Memory B cell (primary cell): ENCODE measurements around the gene RREB1.

Source experiments
- ATAC-seq: fragments of 150-1000 bp; cut with Tn5 transposase; 2 replicates; pipeline ENCODE4 v1.10.0; 2021; ENCODE audit warnings: low read depth, mild to moderate bottlenecking, moderate library complexity
- DNase-seq, 2 donors: peaks; one replicate each; pipeline ENCODE4 v3.0.0; 2022; ENCODE audit warnings: low spot score in 2 of 2
- H3K27ac Mint-ChIP-seq: one replicate; pipeline ENCODE4 v1.8.0; 2022; ENCODE audit warnings: mild to moderate bottlenecking, moderate library complexity, mixed read lengths
- H3K27me3 Mint-ChIP-seq: one replicate; pipeline ENCODE4 v1.8.0; 2022; ENCODE audit warnings: mixed read lengths
- H3K36me3 Mint-ChIP-seq: one replicate; pipeline ENCODE4 v1.8.0; 2022; ENCODE audit warnings: mild to moderate bottlenecking, mixed read lengths
- H3K4me1 Mint-ChIP-seq: one replicate; pipeline ENCODE4 v1.8.0; 2022; ENCODE audit warnings: mixed read lengths
- H3K4me3 Mint-ChIP-seq: one replicate; pipeline ENCODE4 v1.8.0; 2022; ENCODE audit warnings: mild to moderate bottlenecking, moderate library complexity, mixed read lengths
- H3K9me3 Mint-ChIP-seq: one replicate; pipeline ENCODE4 v1.8.0; 2022; ENCODE audit warnings: mixed read lengths

RREB1 gene

DNA sequence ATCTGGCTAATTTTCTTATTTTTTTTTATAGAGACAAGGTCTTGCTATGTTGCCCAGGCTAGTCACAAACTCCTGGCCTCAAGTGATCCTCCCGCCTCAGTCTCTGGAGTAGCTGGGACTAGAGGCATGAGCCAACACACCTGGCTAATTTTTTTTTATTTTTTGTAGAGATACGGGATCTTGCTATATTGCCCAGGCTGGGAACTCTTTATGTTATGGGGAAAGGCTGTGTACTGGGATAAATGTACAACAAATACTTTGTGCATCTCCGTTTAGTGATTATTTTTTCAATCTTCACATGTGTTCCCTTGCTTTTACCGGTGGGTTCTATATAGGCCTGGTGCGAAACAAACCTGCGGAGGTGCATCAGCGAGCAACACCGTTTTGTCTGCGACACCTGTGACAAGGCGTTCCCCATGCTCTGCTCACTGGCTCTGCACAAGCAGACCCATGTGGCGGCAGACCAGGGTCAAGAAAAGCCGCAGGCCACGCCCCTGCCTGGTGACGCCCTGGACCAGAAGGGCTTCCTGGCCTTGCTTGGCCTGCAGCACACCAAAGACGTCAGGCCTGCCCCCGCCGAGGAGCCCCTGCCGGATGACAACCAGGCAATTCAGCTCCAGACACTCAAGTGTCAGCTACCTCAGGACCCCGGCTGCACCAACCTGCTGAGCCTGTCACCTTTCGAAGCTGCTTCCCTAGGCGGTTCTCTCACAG is 121.1 kb downstream of the RREB1 start:
- DNase-seq (no peak), ATAC-seq (no peak)
- H3K36me3 Mint-ChIP-seq = peaks cover 44% of the 10 kb centered on the region
- no peak overlapping the region for H3K4me3 Mint-ChIP-seq
- H3K4me1 Mint-ChIP-seq = peaks cover 8% of the 10 kb centered on the region
- H3K9me3 Mint-ChIP-seq = no peaks in the 10 kb centered on the region
- H3K27me3 Mint-ChIP-seq = no peaks in the 10 kb centered on the region
- peak overlapping the region; percentile 45 for H3K27ac Mint-ChIP-seq

- Mint-ChIP-seq H3K27ac (peak overlapping the region; percentile 45), H3K9me3 (no peaks in the 10 kb centered on the region), H3K4me1 (peaks cover 11% of the 10 kb centered on the region), H3K4me3 (no peak overlapping the region), H3K27me3 (no peaks in the 10 kb centered on the region), H3K36me3 (peaks cover 42% of the 10 kb centered on the region)
- ATAC-seq (no peak), DNase-seq (no peak)
Measured at GRCh38 chr6:7229376-7230326, 121.9 kb downstream of the RREB1 start.

DNA sequence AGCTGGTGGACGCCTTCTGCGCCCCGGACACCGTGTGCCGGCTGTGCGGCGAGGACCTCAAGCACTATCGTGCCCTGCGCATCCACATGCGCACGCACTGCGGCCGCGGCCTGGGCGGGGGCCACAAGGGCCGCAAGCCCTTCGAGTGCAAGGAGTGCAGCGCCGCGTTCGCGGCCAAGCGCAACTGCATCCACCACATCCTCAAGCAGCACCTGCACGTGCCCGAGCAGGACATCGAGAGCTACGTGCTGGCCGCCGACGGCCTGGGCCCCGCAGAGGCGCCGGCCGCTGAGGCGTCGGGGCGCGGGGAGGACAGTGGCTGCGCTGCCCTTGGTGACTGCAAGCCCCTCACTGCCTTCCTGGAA is 122.5 kb downstream of the RREB1 start:
- H3K27ac Mint-ChIP-seq = no peak overlapping the region
- H3K9me3 Mint-ChIP-seq = no peaks in the 10 kb centered on the region
- no peaks in the 10 kb centered on the region for H3K27me3 Mint-ChIP-seq
- peaks cover 40% of the 10 kb centered on the region for H3K36me3 Mint-ChIP-seq
- H3K4me1 Mint-ChIP-seq = peaks cover 14% of the 10 kb centered on the region
- DNase-seq (no peak), ATAC-seq (no peak)
- no peak overlapping the region for H3K4me3 Mint-ChIP-seq

DNA sequence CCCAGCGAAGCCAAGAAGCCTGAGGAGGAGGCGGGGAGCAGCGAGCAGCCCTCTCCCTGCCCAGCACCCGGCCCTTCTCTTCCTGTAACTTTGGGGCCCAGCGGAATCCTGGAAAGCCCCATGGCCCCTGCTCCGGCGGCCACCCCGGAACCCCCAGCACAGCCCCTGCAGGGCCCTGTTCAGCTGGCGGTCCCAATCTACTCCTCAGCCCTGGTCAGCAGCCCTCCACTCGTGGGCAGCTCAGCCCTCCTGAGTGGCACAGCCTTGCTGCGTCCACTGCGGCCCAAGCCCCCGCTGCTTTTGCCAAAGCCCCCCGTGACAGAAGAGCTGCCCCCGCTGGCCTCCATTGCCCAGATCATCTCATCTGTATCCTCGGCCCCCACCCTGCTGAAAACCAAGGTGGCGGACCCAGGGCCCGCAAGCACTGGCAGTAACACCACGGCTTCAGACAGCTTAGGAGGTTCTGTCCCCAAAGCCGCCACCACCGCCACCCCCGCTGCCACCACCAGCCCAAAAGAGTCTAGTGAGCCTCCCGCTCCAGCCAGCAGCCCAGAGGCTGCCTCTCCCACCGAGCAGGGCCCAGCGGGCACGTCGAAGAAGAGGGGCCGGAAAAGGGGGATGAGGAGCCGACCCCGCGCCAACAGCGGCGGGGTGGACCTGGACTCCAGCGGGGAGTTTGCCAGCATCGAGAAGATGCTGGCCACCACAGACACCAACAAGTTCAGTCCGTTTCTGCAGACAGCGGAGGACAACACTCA is 123.4 kb downstream of the RREB1 start:
- peaks cover 23% of the 10 kb centered on the region for H3K4me1 Mint-ChIP-seq
- H3K27me3 Mint-ChIP-seq = no peaks in the 10 kb centered on the region
- H3K27ac Mint-ChIP-seq = no peak overlapping the region
- no peaks in the 10 kb centered on the region for H3K9me3 Mint-ChIP-seq
- H3K36me3 Mint-ChIP-seq = peaks cover 35% of the 10 kb centered on the region
- H3K4me3 Mint-ChIP-seq = no peak overlapping the region
- DNase-seq = no peak
- ATAC-seq = no peak

- ATAC-seq = no peak
- Mint-ChIP-seq H3K4me1 (peaks cover 27% of the 10 kb centered on the region), H3K27me3 (no peaks in the 10 kb centered on the region), H3K36me3 (peaks cover 29% of the 10 kb centered on the region), H3K4me3 (no peak overlapping the region), H3K9me3 (no peaks in the 10 kb centered on the region), H3K27ac (peak overlapping the region; percentile 28)
- no peak for DNase-seq
Measured at GRCh38 chr6:7232351-7232750, 124.6 kb downstream of the RREB1 start.

GRCh38 chr6:7234547-7234946 is 126.8 kb downstream of the RREB1 start:
- no peak overlapping the region for H3K4me3 Mint-ChIP-seq
- no peak overlapping the region for H3K27ac Mint-ChIP-seq
- H3K9me3 Mint-ChIP-seq = no peaks in the 10 kb centered on the region
- ATAC-seq (no peak), DNase-seq (no peak)
- H3K36me3 Mint-ChIP-seq = peaks cover 18% of the 10 kb centered on the region
- peaks cover 34% of the 10 kb centered on the region for H3K4me1 Mint-ChIP-seq
- H3K27me3 Mint-ChIP-seq = no peaks in the 10 kb centered on the region

- peak overlapping the region; percentile 76 for H3K27ac Mint-ChIP-seq
- no peaks in the 10 kb centered on the region for H3K9me3 Mint-ChIP-seq
Measured at GRCh38 chr6:7235712-7236305, 128.0 kb downstream of the RREB1 start.

DNA sequence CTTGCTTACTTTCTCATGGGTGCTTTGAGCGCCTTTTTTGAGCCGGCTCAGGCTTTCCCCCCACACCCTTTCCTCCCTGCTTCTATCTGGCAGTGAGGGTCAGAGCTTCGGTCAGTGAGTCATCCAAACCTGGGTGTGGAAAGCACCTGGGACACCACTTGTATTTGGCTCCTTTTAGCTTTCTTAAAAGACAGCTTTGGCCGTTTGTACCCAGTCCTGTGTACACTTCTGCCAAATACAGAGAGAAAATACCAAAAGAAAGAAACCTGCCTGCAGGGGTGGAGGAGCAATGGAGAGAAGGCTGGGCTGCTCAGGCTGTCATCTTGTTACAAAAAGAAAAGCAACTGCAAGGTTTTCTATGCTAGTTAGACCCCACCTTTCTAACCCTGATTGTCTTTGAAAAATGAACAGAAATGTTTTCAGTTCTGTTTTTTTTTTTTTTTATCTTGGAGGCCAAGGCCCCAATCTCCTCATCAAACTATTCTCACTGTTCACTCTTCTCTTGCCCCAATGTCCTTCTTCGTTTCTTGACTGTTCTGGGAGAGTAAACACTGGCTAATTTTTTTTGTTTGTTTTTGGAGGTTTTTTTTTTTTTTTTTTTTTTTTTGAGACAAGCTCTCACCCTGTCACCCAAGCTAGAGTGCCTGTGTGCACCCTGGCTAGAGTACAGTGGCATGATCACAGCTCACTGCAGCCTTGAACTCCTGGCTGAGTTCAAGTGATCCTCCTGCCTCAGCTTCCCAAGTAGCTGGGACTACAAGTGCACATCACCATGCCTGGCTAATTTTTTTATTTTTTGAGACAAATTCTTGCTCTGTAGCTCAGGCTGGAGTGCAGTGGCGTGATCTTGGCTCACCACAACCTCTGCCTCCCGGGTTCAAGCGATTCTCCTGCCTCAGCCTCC is 128.8 kb downstream of the RREB1 start:
- Mint-ChIP-seq H3K9me3 (no peaks in the 10 kb centered on the region), H3K27me3 (no peaks in the 10 kb centered on the region), H3K36me3 (peaks cover 19% of the 10 kb centered on the region), H3K4me3 (no peak overlapping the region), H3K4me1 (peaks cover 36% of the 10 kb centered on the region), H3K27ac (peak overlapping the region; percentile 76)
- ATAC-seq = no peak
- no peak for DNase-seq

More at GRCh38 chr6:7235712-7236305, 128.0 kb downstream of the RREB1 start:
- Mint-ChIP-seq H3K27me3 (no peaks in the 10 kb centered on the region), H3K36me3 (peaks cover 17% of the 10 kb centered on the region), H3K4me3 (no peak overlapping the region), H3K4me1 (peaks cover 34% of the 10 kb centered on the region)
- no peak for ATAC-seq
- DNase-seq = no peak

- H3K9me3 Mint-ChIP-seq = no peaks in the 10 kb centered on the region
- ATAC-seq = no peak
- H3K27ac Mint-ChIP-seq = no peak overlapping the region
- peaks cover 37% of the 10 kb centered on the region for H3K4me1 Mint-ChIP-seq
- peaks cover 15% of the 10 kb centered on the region for H3K36me3 Mint-ChIP-seq
- H3K27me3 Mint-ChIP-seq = no peaks in the 10 kb centered on the region
- DNase-seq = no peak
- H3K4me3 Mint-ChIP-seq = no peak overlapping the region
Measured at GRCh38 chr6:7237653-7238188, 130.0 kb downstream of the RREB1 start.

GRCh38 chr6:7238526-7238899 is 130.8 kb downstream of the RREB1 start:
- H3K27me3 Mint-ChIP-seq = no peaks in the 10 kb centered on the region
- no peak for DNase-seq
- no peak for ATAC-seq
- peaks cover 13% of the 10 kb centered on the region for H3K36me3 Mint-ChIP-seq
- no peaks in the 10 kb centered on the region for H3K9me3 Mint-ChIP-seq
- peak overlapping the region; percentile 31 for H3K27ac Mint-ChIP-seq
- no peak overlapping the region for H3K4me3 Mint-ChIP-seq
- peaks cover 44% of the 10 kb centered on the region for H3K4me1 Mint-ChIP-seq

DNA sequence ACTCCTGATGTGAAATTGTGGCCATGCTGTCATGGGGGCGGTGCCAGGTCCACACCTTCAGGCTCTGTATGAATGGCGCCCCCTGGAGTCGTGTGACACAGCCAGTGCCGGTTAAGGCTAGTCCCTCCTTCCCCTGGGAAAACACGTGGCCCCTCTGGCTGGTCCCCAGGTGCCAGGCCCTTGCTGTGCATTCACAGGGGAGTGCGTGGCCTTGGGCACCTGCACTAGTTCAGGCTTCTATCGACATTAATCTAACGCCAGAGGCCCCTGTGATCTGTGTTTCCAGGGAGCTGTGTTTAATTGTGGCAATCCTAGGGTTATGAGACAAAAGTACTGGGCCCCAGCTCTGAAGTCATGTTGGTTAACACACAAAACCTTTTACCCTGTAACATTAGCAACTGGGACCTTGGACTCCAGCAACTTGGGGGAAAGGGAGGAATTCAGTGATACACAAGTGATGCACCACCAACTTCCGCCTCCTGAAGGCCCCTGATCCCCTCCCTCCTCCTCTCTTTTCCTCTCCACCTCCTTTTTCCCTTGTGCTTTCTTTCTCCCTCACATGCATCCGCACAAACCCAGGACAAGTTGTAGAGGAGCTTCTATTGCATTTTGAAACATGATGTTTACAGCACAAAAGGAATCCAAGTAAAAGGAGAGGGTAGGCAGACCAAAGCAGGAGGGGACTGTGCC is 131.3 kb downstream of the RREB1 start:
- Mint-ChIP-seq H3K27me3 (no peaks in the 10 kb centered on the region), H3K36me3 (peaks cover 10% of the 10 kb centered on the region), H3K4me3 (no peak overlapping the region), H3K27ac (peak overlapping the region; percentile 51), H3K4me1 (peaks cover 41% of the 10 kb centered on the region), H3K9me3 (no peaks in the 10 kb centered on the region)
- DNase-seq (peak; percentile 83 to 86), ATAC-seq (peak; percentile 94)

GRCh38 chr6:7239590-7239948 is 131.8 kb downstream of the RREB1 start:
- ATAC-seq (no peak), DNase-seq (no peak)
- H3K4me3 Mint-ChIP-seq = no peak overlapping the region
- peaks cover 10% of the 10 kb centered on the region for H3K36me3 Mint-ChIP-seq
- peak overlapping the region; percentile 51 for H3K27ac Mint-ChIP-seq
- H3K4me1 Mint-ChIP-seq = peaks cover 38% of the 10 kb centered on the region
- no peaks in the 10 kb centered on the region for H3K9me3 Mint-ChIP-seq
- no peaks in the 10 kb centered on the region for H3K27me3 Mint-ChIP-seq
